NCI-H2029 (cell line): ENCODE measurements around the gene EIF2D.
"Not testable (repeated sequence)": the region's sequence is repeated elsewhere in the genome, so short reads cannot be mapped to it uniquely, and the experiment has no call there.

Experiments used
- DNase-seq: peaks from one replicate; lab custom pipeline; 2025; lab: John Stamatoyannopoulos, UW

EIF2D gene, protein sequence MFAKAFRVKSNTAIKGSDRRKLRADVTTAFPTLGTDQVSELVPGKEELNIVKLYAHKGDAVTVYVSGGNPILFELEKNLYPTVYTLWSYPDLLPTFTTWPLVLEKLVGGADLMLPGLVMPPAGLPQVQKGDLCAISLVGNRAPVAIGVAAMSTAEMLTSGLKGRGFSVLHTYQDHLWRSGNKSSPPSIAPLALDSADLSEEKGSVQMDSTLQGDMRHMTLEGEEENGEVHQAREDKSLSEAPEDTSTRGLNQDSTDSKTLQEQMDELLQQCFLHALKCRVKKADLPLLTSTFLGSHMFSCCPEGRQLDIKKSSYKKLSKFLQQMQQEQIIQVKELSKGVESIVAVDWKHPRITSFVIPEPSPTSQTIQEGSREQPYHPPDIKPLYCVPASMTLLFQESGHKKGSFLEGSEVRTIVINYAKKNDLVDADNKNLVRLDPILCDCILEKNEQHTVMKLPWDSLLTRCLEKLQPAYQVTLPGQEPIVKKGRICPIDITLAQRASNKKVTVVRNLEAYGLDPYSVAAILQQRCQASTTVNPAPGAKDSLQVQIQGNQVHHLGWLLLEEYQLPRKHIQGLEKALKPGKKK

DNA sequence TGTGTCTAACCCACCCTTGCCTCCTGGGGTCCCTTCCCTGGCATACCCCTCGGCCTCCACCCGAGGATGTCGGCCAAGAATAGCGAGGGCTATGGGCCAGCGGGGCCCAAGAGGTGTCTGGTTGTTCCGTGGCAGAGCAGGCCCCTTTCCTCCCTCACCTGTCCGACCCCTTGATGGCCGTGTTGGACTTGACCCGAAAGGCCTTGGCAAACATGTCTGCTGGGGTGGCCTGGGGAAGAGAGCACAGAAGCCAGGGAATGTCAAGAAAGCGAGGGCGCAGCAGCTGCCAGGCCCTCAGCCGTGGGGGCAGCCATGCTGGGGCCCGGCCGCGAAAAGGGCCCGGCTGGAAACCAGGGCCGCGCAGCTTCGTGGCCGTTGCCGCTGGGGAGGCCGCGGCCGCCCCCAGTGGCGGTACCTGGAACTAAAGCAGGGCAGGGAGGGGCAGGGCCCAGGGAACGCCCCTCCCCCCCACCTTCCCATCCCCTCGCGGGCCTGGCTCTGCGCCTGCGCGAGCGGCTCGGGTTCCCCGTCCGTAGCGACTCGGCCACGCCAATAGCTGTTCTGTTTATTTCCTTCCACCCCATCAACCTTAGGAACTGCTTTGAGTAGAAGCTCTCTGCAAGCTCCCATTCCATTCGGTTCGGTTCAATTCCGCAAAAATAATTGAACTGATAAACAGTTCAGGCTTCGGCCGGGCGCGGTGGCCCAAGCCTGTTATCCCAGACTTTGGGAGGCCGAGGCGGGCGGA lies at the start of gene EIF2D:
Gene EIF2D, minus strand, starts transcription at position 337 of the 748 bp plus-strand sequence. Its CDS starts 123 bp downstream, at position 214.
- DNase-seq = peak; percentile 89

DNA sequence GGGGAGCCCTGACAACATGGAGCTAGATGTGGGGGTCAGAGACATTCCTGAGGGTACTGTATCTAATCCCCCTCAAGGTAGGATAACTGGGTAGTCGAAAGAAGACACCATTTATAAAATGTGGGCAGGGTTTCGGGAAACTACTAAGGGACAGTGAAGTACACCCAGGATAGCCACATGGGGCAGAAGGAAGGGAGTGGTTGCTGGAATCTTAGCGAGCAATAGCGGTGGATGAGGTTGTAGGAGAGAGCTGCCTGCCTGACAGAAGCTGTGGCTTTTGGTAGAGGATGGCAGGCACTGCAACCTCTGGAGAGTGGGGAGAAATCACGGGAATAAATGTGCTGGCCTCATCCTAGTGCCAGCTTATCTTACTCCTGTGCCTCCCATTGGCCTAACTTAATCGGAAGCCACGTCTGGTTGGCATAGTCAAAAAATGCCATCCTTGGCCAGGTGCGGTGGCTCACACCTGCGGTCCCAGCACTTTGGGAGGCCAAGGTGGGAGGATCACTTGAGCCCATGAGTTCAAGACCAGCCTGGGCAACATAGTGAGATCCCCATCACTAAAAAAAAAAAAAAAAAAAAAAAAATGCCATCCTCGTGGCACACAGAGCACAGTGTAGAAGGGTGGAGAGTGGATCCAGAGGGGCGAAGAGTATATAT lies 49.0 kb upstream of the EIF2D start:
- DNase-seq = no peak

DNA sequence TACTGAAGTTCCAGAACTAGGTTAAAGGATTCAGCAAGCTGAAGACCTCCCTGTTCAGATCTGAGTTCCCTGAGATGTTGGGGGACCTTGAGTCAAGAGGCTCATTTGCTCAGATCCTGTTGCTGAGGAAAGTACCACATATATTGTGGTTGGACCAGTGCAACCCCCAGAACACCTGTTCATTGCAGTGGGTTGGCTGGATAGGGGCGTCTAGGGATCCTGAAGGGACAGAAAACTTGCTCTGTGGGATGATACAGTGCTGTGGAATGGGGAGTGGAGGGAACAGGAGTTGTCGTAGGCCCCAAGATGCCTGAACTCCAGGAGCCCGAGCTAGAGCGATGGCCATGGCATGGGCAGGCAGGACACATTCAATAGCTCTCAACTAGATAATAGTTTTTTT lies 47.9 kb upstream of the EIF2D start:
- no peak for DNase-seq

DNA sequence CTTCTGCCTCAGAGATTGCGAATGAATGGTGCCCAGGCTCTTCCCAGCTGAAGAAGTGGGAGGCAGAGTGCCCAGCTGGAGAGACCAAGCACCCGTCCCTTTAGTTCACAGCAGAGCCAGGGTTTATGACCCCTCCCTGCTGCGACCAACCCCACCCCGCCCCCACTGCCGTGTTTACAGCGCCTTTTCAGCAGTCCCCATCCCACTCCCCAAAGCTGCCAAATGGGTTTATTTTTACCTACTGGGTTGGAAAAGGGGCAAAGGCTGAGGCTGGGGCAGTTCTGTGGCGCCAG lies 46.7 kb upstream of the EIF2D start:
- DNase-seq = no peak

DNA sequence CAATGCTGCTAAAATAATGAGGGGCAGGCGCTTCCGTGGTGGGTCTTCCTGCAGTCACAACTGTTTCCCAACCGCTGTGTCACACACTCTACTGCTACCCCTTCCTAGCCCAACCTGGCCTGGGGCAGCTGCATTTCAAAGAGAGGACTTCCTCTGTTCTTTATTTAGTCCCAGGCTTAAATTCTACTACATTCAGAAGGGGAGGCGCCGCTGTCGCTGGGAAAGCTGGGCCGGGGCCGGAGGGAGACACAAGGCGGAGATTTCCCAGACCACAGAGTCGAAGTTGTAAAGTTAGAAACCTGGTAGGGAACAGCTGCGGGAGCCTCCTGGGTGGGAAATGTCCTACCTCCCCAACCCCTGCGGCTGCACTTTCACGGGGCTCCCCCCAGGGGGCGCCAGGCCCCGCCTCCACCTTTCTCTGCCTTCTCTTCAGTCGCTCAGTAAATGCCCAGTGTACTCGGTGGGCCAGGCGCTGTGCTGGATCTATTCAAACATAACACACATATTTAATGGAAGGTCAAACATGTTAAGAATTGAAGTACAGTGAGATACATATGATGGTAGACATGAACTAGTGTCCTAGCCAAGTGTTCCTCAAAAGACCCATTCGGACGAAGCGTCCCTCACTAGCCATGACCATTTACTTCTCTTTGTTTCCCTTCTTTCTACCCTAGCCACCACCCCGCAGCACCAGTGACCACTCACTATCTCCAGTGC lies 46.2 kb upstream of the EIF2D start:
- no peak for DNase-seq

DNA sequence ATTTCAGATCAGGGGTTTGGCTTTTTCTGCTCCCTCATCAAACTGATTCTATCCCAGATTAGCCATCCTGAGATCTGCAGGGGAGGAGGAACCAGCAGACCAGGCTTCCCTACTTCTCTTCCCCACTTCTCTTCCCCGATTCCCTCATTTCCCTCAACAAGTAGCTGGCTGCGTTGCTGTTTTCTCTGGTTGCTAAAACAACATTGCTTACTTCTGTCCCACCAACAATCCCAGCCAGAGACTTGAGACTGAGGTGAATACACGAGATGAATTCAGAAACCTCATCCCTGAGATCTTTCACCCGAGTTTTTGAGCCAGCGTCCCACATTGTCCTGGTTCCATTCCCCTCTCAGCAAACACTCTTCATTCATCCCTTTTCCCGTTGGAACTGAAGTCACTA lies 45.5 kb upstream of the EIF2D start:
- no peak for DNase-seq

DNA sequence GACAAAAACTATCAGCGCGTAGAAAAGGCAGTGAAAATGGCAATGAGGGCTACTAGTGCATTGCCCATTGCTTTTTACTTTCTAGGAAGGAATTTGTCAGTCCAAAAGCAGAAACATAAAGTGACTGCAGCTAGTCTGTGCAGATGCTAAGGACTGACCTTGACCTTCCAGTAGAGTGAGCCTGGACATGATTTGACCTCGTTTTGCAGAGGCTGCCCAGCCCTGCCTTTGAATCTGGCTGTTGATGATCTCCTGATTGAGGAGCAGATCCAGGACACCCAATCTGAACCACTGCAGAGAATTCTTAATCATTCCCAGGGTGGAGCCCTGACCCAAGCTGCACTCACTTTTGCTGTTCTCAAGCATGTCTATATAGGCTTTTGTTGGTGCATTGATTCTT lies 44.7 kb upstream of the EIF2D start:
- no peak for DNase-seq

DNA sequence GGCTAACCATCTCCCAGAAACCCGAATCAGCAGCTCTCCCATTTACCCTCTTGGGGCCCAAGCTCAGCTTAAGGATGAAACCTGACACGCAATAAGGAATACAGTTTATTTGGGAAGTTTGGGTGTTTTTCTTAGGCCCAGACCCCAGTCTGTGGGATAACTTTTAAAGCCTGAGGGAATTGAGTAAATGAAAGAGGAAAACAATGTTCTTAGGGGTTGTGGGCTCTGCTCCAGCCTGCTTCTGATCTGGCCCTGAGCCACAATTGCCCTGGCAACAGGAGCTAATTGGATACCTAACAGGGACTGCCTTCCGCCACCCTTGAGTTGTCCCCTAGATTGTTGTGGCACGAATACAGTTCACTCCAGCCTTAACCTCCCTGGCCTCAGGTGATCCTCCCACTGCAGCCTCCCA lies 43.2 kb upstream of the EIF2D start:
- peak; percentile 32 for DNase-seq

DNA sequence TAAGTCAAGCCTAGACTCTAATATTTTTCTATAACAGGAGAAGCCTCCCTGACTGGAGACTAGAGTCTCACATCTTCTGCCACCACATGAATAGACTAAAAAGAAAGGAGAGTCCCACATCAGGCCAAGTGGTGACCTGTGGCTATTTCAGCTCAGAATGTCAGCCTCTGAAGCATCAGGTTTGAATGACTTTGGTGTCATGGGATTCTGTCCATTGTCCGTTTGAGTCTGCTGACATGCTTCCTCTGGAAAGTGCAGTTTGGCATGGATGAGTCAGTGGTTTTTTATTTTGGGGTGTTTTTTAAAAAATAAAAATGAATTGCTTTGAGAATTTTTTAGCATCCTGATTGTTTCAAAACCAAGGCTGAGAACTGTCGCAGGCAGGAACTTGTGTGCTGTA lies 42.6 kb upstream of the EIF2D start:
- no peak for DNase-seq

DNA sequence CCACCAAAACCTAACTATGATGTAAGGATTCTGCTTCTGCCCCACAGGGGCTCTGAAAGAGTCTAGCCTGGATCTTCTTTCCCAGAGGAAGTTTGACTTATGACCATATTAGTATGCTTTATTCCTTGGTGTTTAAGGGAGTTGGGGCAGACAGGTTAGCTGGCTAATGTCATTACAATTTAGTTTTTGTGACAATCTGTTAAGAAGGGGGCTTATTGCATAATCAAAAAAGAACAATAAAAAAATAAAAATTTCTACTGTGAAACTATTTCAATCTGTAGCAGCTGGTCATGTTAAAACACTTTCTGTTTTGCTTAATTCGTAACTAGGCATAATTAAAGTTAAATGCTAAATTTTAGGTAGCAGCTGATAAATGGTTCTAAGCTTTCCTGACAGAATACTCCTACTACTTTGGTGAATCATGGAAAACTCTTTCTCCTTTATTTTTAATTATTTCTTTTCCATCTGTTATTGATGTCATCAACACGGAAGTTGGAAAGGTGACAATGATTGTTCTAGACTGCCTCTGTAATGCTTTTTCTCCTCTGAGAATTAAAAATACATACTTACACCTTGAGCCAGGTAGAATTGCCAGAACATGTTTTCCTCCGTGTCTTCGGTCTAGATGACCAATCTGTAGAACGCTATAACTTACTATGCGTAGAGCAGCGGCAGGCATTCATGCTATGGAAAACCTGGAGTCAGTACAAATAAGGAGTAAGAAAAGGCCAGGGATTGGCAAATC lies 41.6 kb upstream of the EIF2D start:
- no peak for DNase-seq

DNA sequence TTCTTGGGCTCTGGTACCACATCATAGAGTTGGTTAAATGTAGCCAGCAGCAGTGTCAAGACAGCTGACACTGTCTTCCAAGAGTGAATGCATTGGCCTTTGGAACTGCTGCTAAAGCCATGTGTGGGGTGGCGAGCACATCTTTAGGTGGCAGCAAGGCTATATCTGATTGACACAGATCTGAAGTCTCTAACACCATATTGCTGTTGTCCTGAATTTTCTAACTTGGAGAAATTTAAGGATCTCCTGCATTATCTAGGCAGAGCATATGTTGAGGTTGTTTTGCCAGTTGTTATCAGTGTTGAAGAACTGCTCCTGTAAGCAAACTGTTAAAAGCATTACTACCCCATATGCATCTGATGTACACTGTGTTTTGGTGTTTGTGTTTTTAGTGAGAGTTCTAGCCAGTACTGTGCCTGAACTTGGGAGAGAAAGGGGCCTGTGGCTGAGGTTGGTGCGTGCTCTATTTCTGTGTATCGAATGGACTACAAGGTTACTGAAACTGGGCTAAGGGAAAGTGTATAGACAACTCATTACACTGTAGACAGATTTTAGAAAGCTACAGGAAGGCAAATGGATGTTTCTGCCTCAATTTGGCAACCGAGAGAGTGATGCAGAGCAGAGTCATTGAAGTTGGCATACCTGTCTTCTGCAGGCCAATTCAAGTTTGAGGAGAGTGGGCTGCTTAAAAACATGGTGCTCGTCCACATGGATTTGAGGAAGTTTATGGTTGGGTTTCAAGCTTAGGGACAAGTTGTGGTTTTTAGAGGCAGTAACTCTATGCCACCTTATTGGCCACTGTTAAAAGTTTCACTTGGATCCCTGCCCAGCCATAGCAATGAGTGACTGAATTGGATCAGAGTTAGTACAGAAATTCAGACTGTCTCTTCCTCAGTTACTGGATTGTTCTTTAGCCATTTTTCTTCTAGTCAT lies 40.0 kb upstream of the EIF2D start:
- DNase-seq = no peak

DNA sequence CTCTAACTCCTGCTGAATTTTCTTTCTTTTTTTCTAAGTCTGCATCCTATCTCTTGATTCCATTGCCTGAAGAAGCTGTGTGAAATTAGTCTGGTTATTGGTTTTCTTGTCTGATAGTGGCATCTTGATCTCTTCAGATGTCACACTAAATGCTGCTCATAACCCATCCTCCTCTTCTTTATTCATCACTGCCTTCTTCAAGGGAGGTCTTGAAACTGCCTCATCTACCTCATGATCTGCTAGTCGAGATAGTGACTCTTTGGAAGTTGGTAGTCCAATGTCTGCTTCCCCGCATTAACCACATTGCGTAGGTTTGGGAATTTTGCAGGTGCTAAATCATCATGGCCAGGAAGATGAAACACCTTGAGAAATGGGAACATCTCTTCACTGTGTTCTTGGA lies 38.7 kb upstream of the EIF2D start:
- no peak for DNase-seq

DNA sequence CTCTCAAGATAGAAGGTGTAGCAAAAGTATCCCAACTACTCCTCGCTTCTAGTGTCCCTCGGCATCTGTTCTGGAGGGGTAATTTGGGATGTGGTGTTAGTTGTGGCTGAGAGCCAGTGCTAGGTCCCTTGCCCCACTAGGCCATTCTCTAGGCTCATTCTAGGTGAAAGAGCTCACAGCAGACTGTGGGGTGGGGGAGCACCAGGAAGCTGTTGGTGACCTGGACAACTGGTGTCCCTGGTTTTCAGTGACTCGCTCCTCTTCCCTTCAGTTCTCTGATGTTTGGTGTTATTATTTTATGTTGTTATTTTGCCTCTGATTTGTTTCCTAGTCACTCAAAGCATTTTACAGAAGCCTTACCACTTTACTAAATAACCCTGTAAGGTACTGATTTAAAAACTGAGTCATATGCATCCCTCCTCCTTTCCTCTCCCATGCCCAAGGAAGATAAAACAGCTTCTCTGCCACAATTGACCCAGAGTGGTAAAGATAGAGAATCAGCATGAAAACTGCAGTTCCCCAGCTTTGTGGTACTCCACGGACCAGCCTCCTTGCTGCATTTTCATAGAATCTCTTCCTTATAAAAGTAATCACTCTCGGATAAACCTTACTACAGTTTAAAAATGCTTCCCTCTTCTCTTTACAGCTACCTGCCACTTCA lies 37.1 kb upstream of the EIF2D start:
- DNase-seq = no peak

DNA sequence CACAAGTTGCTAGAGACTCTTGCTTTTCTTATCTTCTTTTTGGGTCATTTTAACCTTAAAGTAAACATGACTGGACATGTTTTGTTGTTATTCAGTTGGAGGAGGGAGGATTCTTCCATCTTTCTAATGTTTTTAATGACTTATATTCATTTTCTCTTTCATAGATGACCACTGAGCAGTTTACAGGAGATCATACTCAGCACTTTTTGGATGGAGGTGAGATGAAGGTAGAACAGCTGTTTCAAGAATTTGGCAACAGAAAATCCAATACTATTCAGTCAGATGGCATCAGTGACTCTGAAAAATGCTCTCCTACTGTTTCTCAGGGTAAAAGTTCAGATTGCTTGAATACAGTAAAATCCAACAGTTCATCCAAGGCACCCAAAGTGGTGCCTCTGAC lies 35.0 kb upstream of the EIF2D start:
- DNase-seq = no peak

DNA sequence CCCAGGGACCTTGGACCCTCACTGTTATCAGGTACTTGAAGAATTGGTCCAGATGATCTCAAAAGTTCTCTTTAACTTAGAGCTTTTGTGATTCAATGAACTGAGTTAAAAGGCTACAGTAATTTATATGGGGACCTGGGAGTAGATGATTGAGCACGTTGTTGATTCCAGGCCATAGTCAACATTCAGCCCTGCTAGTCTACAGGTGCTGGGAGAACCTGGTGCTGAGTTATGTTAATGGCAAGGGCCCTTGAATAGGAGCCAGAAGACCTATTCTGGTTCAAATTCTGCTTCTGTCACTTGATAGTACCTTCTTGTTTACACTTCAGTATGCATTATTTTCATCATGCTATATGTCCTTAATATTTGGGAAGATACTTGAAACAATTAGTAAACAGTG lies 34.2 kb upstream of the EIF2D start:
- DNase-seq = no peak

DNA sequence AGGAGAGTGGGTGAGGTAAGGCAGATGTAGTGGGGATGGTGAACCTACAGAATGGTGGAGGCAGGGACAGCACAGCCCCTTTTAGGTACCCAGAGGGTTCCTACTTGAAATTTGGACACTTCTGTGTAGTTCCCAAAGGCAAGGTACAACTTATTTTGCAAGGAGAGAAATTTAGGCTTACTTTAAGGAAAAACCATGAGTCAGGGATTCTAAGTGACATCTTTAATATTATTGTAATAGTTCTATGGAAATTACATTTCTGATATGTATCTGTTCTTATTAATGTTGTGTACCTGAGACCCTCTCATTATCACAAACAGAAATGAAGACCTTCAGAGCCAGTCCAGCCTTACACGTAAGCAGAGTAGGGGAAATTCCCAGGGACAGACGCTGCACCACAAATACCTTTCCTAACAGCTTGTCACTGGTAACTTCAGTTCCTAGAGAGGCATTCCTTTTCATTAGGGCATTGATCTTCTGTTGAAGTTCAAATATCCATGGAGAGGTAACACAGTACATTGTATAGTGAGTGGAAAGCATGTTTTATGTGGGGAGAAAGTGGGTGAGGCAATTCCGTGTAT lies 30.9 kb upstream of the EIF2D start:
- DNase-seq = no peak

DNA sequence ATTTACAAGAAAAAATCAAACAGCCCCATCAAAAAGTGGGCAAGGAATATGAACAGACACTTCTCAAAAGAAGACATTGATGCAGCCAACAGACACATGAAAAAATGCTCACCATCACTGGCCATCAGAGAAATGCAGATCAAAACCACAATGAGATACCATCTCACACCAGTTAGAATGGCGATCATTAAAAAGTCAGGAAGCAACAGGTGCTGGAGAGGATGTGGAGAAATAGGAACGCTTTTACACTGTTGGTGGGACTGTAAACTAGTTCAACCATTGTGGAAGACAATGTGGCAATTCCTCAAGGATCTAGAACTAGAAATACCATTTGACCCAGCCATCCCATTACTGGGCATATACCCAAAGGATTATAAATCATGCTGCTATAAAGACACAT lies 29.8 kb upstream of the EIF2D start:
- not testable (repeated sequence) for DNase-seq

DNA sequence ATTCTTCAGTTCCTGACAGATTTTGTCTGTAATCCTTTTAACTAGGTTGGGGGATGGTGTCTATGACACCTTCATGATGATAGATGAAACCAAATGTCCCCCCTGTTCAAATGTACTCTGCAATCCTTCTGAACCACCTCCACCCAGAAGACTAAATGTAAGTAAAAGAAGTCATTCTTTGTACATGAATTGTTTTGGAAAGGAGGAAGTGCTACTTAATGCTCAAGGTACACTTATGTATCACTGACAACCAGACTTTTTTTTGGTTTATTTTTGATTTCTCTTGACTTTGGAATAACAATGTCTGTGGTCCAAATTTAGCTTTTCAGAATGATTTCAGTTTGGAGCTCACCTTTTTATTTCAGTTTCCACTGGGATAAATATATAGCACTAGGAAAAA lies 25.3 kb upstream of the EIF2D start:
- no peak for DNase-seq

DNA sequence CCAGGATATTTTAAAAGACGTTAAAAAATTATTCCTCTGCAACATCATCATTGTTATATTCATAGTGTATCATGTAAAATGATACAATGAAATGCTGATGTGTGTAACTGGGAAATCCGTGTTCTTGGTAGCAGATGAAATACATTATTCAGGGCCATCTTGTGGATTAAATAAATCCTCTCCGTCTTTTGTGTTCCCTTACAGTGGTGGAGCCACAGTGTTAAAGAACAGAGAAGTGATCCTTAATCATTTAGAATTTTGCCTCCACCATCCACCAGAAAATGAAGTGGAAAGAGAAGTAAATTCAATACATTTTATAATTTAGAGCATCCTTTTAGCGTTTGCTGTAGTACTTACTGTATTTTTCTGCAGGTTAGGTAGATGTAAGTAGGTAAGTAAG lies 24.4 kb upstream of the EIF2D start:
- no peak for DNase-seq
